ENCODE measurements around the gene WWTR1. TPM values are rescaled to one million over a fixed set of nuclear protein-coding genes. Genes with fewer than 3 reads are reported as not detected.
A peak's percentile ranks its signal among the peaks of the same experiment; 100 is the strongest.

The WWTR1 gene
- total RNA-seq, 6 experiments from 2014 or later, result 10.6 to 19.7 (median 15.3) TPM

DNA sequence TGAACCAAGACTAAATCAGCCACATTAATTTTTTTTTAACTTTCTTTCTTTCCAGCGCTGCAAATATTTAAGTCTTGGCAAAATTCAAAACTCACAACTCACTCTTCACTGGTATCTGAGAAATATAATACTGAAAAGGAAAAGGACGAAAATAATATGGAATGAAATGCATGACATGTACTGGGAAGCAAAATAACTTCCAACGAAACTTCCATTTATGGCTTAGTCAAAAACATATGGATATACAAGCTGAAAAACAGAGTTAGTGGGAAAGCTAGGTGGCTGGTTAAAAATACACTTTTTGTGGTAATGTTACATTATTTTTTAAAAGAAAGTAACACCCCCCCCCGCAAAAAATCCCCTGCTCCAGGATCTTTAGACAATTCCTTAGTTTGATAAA, 97.2 kb downstream of the WWTR1 start:
- ATAC-seq (no peak), DNase-seq (no peak)
- Histone ChIP-seq H3K27me3 (no peaks in the 10 kb centered on the region), H3K4me3 (no peak overlapping the region), H3K4me1 (no peaks in the 10 kb centered on the region), H3K27ac (no peak overlapping the region), H3K36me3 (no peaks in the 10 kb centered on the region), H3K9me3 (no peaks in the 10 kb centered on the region)
- 89% methylated on average over 4 of the region's 4 CpGs for WGBS (ENCODE audit: insufficient coverage, low coverage, low lambda C conversion rate, missing lambda C conversion rate)
- TF ChIP-seq, protein P1, sequence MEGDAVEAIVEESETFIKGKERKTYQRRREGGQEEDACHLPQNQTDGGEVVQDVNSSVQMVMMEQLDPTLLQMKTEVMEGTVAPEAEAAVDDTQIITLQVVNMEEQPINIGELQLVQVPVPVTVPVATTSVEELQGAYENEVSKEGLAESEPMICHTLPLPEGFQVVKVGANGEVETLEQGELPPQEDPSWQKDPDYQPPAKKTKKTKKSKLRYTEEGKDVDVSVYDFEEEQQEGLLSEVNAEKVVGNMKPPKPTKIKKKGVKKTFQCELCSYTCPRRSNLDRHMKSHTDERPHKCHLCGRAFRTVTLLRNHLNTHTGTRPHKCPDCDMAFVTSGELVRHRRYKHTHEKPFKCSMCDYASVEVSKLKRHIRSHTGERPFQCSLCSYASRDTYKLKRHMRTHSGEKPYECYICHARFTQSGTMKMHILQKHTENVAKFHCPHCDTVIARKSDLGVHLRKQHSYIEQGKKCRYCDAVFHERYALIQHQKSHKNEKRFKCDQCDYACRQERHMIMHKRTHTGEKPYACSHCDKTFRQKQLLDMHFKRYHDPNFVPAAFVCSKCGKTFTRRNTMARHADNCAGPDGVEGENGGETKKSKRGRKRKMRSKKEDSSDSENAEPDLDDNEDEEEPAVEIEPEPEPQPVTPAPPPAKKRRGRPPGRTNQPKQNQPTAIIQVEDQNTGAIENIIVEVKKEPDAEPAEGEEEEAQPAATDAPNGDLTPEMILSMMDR (IDR thresholded peaks at IDR 0.05), result no peak
- TF ChIP-seq POLR2A (IDR thresholded peaks at IDR 0.05), result no peak
- intact Hi-C loops (cut with DNase I), result no loop called here

GRCh38 chr3:149560001-149560400, 97.8 kb downstream of the WWTR1 start:
- TF ChIP-seq, protein P1 (IDR thresholded peaks at IDR 0.05), result no peak
- no peak for TF ChIP-seq POLR2A (IDR thresholded peaks at IDR 0.05)
- intact Hi-C loops (cut with DNase I), result no loop called here
- Histone ChIP-seq H3K27ac (no peak overlapping the region), H3K36me3 (no peaks in the 10 kb centered on the region), H3K4me1 (no peaks in the 10 kb centered on the region), H3K9me3 (no peaks in the 10 kb centered on the region), H3K4me3 (no peak overlapping the region), H3K27me3 (no peaks in the 10 kb centered on the region)
- no peak for DNase-seq
- WGBS (ENCODE audit: insufficient coverage, low coverage, low lambda C conversion rate, missing lambda C conversion rate), result 85% methylated on average over 2 of the region's 3 CpGs
- ATAC-seq, result no peak

DNA sequence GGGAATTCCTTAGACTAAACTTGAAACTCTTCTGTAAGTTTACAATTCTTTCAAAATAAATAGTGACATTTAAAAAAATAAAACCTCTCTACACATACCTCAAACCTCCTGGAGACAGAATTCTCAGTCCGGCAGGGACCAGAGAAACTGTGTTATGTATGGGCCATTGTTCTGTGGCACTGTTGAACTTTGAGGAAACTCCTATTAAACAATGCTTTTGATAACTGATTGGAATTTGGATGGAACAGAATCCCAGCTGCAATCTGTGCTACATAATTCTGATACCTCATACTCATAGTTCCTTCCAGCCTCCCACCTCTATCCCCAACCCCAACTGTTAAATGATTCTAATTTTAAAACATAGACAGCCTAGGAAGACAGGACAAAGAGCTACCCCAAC, 98.3 kb downstream of the WWTR1 start:
- H3K27me3 ChIP-seq, result no peaks in the 10 kb centered on the region
- no peak for DNase-seq
- H3K4me3 ChIP-seq, result no peak overlapping the region
- intact Hi-C loops (cut with DNase I), result no loop called here
- H3K9me3 ChIP-seq, result no peaks in the 10 kb centered on the region
- no peak for TF ChIP-seq POLR2A (IDR thresholded peaks at IDR 0.05)
- TF ChIP-seq, protein P1 (IDR thresholded peaks at IDR 0.05), result no peak
- no peak overlapping the region for H3K27ac ChIP-seq
- ATAC-seq, result peak in 1 of 4 donors; percentile 31
- 78% methylated on average over 1 of the region's 1 CpG for WGBS (ENCODE audit: insufficient coverage, low coverage, low lambda C conversion rate, missing lambda C conversion rate)
- no peaks in the 10 kb centered on the region for H3K4me1 ChIP-seq
- H3K36me3 ChIP-seq, result no peaks in the 10 kb centered on the region

- no peak for TF ChIP-seq POLR2A (IDR thresholded peaks at IDR 0.05)
- TF ChIP-seq, protein P1 (IDR thresholded peaks at IDR 0.05), result no peak
- Histone ChIP-seq H3K4me1 (peaks cover 0 to 10% (median 4%) of the 10 kb centered on the region in 4 donors), H3K27ac (no peak overlapping the region), H3K9me3 (no peaks in the 10 kb centered on the region), H3K4me3 (no peak overlapping the region), H3K27me3 (no peaks in the 10 kb centered on the region), H3K36me3 (no peaks in the 10 kb centered on the region)
- DNase-seq (no peak), ATAC-seq (peak in 1 of 4 donors; percentile 24)
- intact Hi-C loops (cut with DNase I), result no loop called here
- 90% methylated on average over 2 of the region's 2 CpGs for WGBS (ENCODE audit: insufficient coverage, low coverage, low lambda C conversion rate, missing lambda C conversion rate)
Measured at GRCh38 chr3:149555927-149556326, 101.9 kb downstream of the WWTR1 start.

DNA sequence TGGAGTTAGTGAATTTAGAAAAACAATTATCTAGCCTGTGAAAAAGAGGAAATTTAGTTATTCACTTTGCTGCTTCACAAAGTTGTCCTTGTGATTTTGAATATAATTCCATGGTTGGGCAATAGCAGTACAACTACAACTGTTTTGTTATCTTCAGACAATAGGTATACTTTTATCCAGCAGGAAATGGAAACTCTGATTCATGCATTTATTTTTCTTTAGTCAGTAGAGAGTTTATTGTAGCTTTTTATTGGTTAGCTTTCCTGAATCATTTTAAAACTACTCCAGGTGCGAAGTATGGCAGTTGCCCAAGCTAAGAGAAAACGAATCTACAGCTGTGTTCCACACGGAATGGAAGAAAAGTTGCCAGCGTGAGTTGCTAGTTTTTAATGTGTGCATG, 103.0 kb downstream of the WWTR1 start:
- no peaks in the 10 kb centered on the region for H3K9me3 ChIP-seq
- peak in 1 of 4 donors; percentile 47 for ATAC-seq
- no peak overlapping the region for H3K4me3 ChIP-seq
- H3K36me3 ChIP-seq, result no peaks in the 10 kb centered on the region
- 64% methylated on average over 4 of the region's 4 CpGs for WGBS (ENCODE audit: insufficient coverage, low coverage, low lambda C conversion rate, missing lambda C conversion rate)
- intact Hi-C loops (cut with DNase I), result no loop called here
- H3K4me1 ChIP-seq, result peaks cover 0 to 10% (median 4%) of the 10 kb centered on the region in 4 donors
- H3K27ac ChIP-seq, result peak overlapping the region in 1 of 3 donors; percentile 10
- H3K27me3 ChIP-seq, result no peaks in the 10 kb centered on the region
- no peak for DNase-seq
- TF ChIP-seq, protein P1 (IDR thresholded peaks at IDR 0.05), result no peak
- no peak for TF ChIP-seq POLR2A (IDR thresholded peaks at IDR 0.05)

All from right lobe of liver (tissue), 6 donors.